ENCODE measurements around the gene GPX4. TPM values are rescaled to one million over a fixed set of nuclear protein-coding genes. Genes with fewer than 3 reads are reported as not detected.

The GPX4 gene
- total and polyA plus RNA-seq, 2 of the 13 experiments (the other 11 are each of a cell fraction or from before 2014, with no cell fraction given) = 535 to 613 TPM

DNA sequence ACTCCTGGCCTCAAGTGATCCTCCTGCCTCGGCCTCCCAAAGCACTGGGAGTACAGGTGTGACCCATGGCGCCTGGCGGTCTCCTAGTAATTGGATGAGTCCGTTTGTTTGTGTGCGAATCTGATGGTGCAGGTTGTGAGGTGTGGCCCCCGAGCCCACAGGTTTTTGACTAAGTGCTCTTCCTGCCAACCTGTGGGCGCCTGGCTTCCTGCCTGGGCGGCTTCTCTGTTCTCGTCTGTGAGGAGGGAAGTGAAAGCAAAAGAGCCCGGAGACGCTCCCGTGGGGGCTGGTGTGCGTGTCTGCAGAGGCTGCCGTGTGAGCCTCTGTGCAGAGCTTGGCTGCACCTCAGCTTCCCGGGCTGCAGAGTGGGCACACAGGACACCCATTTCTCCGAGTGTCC lies 26.8 kb upstream of the GPX4 start (continued):
- TF ChIP-seq MAFK (conservative IDR thresholded peaks at IDR 0.05 in 1 of 2, IDR thresholded peaks at IDR 0.05 in 1 of 2; ENCODE audit: low read length in 2 of 2) = no peak
- 0 out of 2 replicates have a peak, but pooled peaks have one; percentile 10 for TF ChIP-seq ZNF768 (CRISPR knock-in tag; IDR thresholded peaks at IDR 0.05)
- TF ChIP-seq ZNF235 (CRISPR knock-in tag; IDR thresholded peaks at IDR 0.05; ENCODE audit: borderline replicate concordance) = no peak
- TF ChIP-seq, protein P1, sequence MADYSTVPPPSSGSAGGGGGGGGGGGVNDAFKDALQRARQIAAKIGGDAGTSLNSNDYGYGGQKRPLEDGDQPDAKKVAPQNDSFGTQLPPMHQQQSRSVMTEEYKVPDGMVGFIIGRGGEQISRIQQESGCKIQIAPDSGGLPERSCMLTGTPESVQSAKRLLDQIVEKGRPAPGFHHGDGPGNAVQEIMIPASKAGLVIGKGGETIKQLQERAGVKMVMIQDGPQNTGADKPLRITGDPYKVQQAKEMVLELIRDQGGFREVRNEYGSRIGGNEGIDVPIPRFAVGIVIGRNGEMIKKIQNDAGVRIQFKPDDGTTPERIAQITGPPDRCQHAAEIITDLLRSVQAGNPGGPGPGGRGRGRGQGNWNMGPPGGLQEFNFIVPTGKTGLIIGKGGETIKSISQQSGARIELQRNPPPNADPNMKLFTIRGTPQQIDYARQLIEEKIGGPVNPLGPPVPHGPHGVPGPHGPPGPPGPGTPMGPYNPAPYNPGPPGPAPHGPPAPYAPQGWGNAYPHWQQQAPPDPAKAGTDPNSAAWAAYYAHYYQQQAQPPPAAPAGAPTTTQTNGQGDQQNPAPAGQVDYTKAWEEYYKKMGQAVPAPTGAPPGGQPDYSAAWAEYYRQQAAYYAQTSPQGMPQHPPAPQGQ (CRISPR knock-in tag; IDR thresholded peaks at IDR 0.05; ENCODE audit: borderline replicate concordance) = no peak
- no peak for TF ChIP-seq NRL (CRISPR knock-in tag; IDR thresholded peaks at IDR 0.05; ENCODE audit: borderline replicate concordance)
- TF ChIP-seq, protein P2, sequence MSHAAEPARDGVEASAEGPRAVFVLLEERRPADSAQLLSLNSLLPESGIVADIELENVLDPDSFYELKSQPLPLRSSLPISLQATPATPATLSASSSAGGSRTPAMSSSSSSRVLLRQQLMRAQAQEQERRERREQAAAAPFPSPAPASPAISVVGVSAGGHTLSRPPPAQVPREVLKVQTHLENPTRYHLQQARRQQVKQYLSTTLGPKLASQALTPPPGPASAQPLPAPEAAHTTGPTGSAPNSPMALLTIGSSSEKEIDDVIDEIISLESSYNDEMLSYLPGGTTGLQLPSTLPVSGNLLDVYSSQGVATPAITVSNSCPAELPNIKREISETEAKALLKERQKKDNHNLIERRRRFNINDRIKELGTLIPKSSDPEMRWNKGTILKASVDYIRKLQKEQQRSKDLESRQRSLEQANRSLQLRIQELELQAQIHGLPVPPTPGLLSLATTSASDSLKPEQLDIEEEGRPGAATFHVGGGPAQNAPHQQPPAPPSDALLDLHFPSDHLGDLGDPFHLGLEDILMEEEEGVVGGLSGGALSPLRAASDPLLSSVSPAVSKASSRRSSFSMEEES (CRISPR knock-in tag; IDR thresholded peaks at IDR 0.05) = no peak

DNA sequence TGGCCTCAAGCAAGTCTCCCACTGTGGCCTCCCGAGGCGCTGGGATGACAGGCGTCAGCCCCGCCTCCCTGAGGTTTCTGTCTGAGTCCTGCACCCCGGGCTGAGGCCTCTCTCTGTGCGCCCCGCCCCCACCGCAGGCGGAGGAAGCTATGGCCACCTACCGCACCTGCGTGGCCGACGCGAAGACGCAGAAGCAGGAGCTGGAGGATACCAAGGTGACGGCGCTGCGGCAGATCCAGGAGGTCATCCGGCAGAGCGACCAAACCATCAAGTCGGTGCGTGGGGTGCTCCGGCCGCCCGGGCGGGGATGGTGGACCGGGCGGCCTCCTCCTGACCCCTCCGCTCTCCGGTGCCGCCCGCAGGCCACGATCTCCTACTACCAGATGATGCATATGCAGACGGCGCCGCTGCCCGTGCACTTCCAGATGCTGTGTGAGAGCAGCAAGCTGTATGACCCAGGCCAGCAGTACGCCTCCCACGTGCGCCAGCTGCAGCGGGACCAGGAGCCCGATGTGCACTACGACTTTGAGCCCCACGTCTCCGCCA lies 24.2 kb upstream of the GPX4 start:
- Histone ChIP-seq H3K4me2 (ENCODE audit: low read depth, low read length) (no peak overlapping the region), H4K20me1 (ENCODE audit: insufficient read depth, low read length) (peaks cover 3% of the 10 kb centered on the region; the same call in 1 of the 2 replicates), H3K4me3 (replicated peaks in 1 of 3; ENCODE audit: insufficient read depth in 1 of 3, low read depth in 2 of 3, low read length in 3 of 3) (no peak overlapping the region), H3K4me1 (ENCODE audit: insufficient read depth, low read length) (peaks cover 29% of the 10 kb centered on the region), H3K36me3 (replicated peaks in 1 of 2; ENCODE audit: control insufficient read depth in 1 of 2, insufficient read depth in 2 of 2, low read length in 2 of 2) (peaks cover 0 to 7% of the 10 kb centered on the region in 2 experiments; a peak in 4 of 5 replicates), H3K27ac (ENCODE audit: extremely low read length, insufficient read depth, low read length) (no peak overlapping the region), H3K79me2 (ENCODE audit: insufficient read depth, low read length) (no peaks in the 10 kb centered on the region), H3K27me3 (ENCODE audit: control insufficient read depth in 1 of 2, insufficient read depth in 2 of 2, low read length in 2 of 2) (no peaks in the 10 kb centered on the region), H2AFZ (ENCODE audit: low read length) (no peak overlapping the region), H3K9me3 (ENCODE audit: low read length) (no peaks in the 10 kb centered on the region), H3K9ac (ENCODE audit: insufficient read depth, low read depth, low read length) (no peak overlapping the region)
- in situ Hi-C loops (cut with HindIII; ENCODE audit: extremely low pct_ligation_motif_present, low pct_unique_long_range_greater_than_20kb) (no loop called here), intact Hi-C loops (cut with micrococcal nuclease; ENCODE audit: unreplicated experiment) (no loop called here)
- no peak for FAIRE-seq
- no TSS peak for BruUV-seq (replicated peaks)
- ATAC-seq = no peak
- TF ChIP-seq, protein P3, sequence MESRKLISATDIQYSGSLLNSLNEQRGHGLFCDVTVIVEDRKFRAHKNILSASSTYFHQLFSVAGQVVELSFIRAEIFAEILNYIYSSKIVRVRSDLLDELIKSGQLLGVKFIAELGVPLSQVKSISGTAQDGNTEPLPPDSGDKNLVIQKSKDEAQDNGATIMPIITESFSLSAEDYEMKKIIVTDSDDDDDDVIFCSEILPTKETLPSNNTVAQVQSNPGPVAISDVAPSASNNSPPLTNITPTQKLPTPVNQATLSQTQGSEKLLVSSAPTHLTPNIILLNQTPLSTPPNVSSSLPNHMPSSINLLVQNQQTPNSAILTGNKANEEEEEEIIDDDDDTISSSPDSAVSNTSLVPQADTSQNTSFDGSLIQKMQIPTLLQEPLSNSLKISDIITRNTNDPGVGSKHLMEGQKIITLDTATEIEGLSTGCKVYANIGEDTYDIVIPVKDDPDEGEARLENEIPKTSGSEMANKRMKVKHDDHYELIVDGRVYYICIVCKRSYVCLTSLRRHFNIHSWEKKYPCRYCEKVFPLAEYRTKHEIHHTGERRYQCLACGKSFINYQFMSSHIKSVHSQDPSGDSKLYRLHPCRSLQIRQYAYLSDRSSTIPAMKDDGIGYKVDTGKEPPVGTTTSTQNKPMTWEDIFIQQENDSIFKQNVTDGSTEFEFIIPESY (CRISPR knock-in tag; IDR thresholded peaks at IDR 0.05) = peak; percentile 45; the same call in 1 of the 2 replicates
- TF ChIP-seq ZSCAN31 (CRISPR knock-in tag; IDR thresholded peaks at IDR 0.05; ENCODE audit: low read depth) (no peak), ZNF282 (IDR thresholded peaks at IDR 0.05; ENCODE audit: partially characterized antibody) (no peak), NCOR1 (IDR thresholded peaks at IDR 0.05; ENCODE audit: borderline replicate concordance, low read length) (no peak), ONECUT2 (CRISPR knock-in tag; IDR thresholded peaks at IDR 0.05) (no peak), ZNF160 (CRISPR knock-in tag; IDR thresholded peaks at IDR 0.05) (no peak)
- TF ChIP-seq, protein P4, sequence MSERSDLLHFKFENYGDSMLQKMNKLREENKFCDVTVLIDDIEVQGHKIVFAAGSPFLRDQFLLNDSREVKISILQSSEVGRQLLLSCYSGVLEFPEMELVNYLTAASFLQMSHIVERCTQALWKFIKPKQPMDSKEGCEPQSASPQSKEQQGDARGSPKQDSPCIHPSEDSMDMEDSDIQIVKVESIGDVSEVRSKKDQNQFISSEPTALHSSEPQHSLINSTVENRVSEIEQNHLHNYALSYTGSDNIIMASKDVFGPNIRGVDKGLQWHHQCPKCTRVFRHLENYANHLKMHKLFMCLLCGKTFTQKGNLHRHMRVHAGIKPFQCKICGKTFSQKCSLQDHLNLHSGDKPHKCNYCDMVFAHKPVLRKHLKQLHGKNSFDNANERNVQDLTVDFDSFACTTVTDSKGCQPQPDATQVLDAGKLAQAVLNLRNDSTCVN (CRISPR knock-in tag; IDR thresholded peaks at IDR 0.05; ENCODE audit: borderline replicate concordance) = no peak
- TF ChIP-seq, protein P5, sequence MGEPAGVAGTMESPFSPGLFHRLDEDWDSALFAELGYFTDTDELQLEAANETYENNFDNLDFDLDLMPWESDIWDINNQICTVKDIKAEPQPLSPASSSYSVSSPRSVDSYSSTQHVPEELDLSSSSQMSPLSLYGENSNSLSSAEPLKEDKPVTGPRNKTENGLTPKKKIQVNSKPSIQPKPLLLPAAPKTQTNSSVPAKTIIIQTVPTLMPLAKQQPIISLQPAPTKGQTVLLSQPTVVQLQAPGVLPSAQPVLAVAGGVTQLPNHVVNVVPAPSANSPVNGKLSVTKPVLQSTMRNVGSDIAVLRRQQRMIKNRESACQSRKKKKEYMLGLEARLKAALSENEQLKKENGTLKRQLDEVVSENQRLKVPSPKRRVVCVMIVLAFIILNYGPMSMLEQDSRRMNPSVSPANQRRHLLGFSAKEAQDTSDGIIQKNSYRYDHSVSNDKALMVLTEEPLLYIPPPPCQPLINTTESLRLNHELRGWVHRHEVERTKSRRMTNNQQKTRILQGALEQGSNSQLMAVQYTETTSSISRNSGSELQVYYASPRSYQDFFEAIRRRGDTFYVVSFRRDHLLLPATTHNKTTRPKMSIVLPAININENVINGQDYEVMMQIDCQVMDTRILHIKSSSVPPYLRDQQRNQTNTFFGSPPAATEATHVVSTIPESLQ (CRISPR knock-in tag; conservative IDR thresholded peaks at IDR 0.05) = no peak
- no peak for DNase-seq (ENCODE audit: low spot score)
- ChIA-PET POLR2A (no interaction called here), CTCF (ENCODE audit: low intra/inter-chr PET ratio, low total read pairs) (no interaction called here)
- 95% methylated on average over 39 of the region's 45 CpGs for WGBS (ENCODE audit: low lambda C conversion rate)
